ENCODE results near the gene HSD17B2. TPM values are rescaled to one million over a fixed set of nuclear protein-coding genes. Genes with fewer than 3 reads are reported as not detected.
A peak's percentile ranks its signal among the peaks of the same experiment; 100 is the strongest.
"Not testable (repeated sequence)": the region's sequence is repeated elsewhere in the genome, so short reads cannot be mapped to it uniquely, and the experiment has no call there.

The HSD17B2 gene
- total RNA-seq, 1 donor from 2014 or later, result 10.4 TPM

GRCh38 chr16:82081264-82081663 lies 46.2 kb downstream of the HSD17B2 start:
- DNase-seq (ENCODE audit: low spot score), result no peak

GRCh38 chr16:82082097-82082496 lies 47.0 kb downstream of the HSD17B2 start:
- DNase-seq (ENCODE audit: low spot score), result no peak

- no peak for DNase-seq (ENCODE audit: low spot score)
Observed at GRCh38 chr16:82082543-82083244, 47.6 kb downstream of the HSD17B2 start.

GRCh38 chr16:82083710-82084353 lies 48.8 kb downstream of the HSD17B2 start:
- no peak for DNase-seq (ENCODE audit: low spot score)

GRCh38 chr16:82085011-82085779 lies 50.1 kb downstream of the HSD17B2 start:
- no peak for DNase-seq (ENCODE audit: low spot score)

- DNase-seq (ENCODE audit: low spot score), result peak; percentile 20
Observed at GRCh38 chr16:82088483-82088882, 53.4 kb downstream of the HSD17B2 start.

GRCh38 chr16:82091241-82091640 lies 56.2 kb downstream of the HSD17B2 start:
- DNase-seq (ENCODE audit: low spot score), result peak; percentile 87

GRCh38 chr16:82092711-82093110 lies 57.7 kb downstream of the HSD17B2 start:
- DNase-seq (ENCODE audit: low spot score), result no peak

GRCh38 chr16:82093666-82094300 lies 58.7 kb downstream of the HSD17B2 start:
- no peak for DNase-seq (ENCODE audit: low spot score)

- no peak for DNase-seq (ENCODE audit: low spot score)
Observed at GRCh38 chr16:82094942-82095540, 60.0 kb downstream of the HSD17B2 start.

GRCh38 chr16:82096641-82097040 lies 61.6 kb downstream of the HSD17B2 start:
- no peak for DNase-seq (ENCODE audit: low spot score)

GRCh38 chr16:82105107-82105506 lies 70.1 kb downstream of the HSD17B2 start:
- DNase-seq (ENCODE audit: low spot score), result no peak

- DNase-seq (ENCODE audit: low spot score), result no peak
Observed at GRCh38 chr16:82108100-82108499, 73.0 kb downstream of the HSD17B2 start.

- no peak for DNase-seq (ENCODE audit: low spot score)
Observed at GRCh38 chr16:82108774-82109173, 73.7 kb downstream of the HSD17B2 start.

- DNase-seq (ENCODE audit: low spot score), result not testable (repeated sequence)
Observed at GRCh38 chr16:82109266-82109665, 74.2 kb downstream of the HSD17B2 start.

GRCh38 chr16:82111944-82112343 lies 76.9 kb downstream of the HSD17B2 start:
- no peak for DNase-seq (ENCODE audit: low spot score)

- no peak for DNase-seq (ENCODE audit: low spot score)
Observed at GRCh38 chr16:82113741-82114140, 78.7 kb downstream of the HSD17B2 start.

- DNase-seq (ENCODE audit: low spot score), result no peak
Observed at GRCh38 chr16:82116535-82116934, 81.5 kb downstream of the HSD17B2 start.

GRCh38 chr16:82118749-82119148 lies 83.7 kb downstream of the HSD17B2 start:
- no peak for DNase-seq (ENCODE audit: low spot score)

- no peak for DNase-seq (ENCODE audit: low spot score)
Observed at GRCh38 chr16:82119405-82119804, 84.4 kb downstream of the HSD17B2 start.

- no peak for DNase-seq (ENCODE audit: low spot score)
Observed at GRCh38 chr16:82124651-82125050, 89.6 kb downstream of the HSD17B2 start.

- no peak for DNase-seq (ENCODE audit: low spot score)
Observed at GRCh38 chr16:82129881-82130280, 94.8 kb downstream of the HSD17B2 start.
